ENCODE measurements around the gene LCORL.

LCORL gene

DNA sequence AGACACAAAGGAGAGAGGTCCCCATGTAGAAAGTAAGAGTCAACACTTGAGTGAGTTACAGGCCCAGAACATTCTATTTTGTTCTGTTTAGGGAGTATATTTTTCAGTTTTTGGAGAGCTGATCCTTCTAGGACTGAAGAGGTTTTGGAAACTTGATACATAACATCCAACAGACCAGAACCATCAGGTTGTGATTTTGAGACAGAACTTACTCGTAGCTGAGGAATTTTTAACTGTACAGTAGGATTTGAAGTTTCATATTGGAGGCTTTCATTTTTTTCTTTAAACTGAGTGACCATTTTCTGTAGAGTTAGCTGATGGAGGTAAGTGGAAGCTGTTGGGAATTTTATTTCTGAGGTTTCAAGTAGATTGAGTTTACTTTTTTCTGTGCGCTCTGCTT, 137.5 kb downstream of the LCORL start:
- no peak overlapping the region for H3K4me3 ChIP-seq (ENCODE audit: low read depth, low read length)
- TF ChIP-seq, protein P1, sequence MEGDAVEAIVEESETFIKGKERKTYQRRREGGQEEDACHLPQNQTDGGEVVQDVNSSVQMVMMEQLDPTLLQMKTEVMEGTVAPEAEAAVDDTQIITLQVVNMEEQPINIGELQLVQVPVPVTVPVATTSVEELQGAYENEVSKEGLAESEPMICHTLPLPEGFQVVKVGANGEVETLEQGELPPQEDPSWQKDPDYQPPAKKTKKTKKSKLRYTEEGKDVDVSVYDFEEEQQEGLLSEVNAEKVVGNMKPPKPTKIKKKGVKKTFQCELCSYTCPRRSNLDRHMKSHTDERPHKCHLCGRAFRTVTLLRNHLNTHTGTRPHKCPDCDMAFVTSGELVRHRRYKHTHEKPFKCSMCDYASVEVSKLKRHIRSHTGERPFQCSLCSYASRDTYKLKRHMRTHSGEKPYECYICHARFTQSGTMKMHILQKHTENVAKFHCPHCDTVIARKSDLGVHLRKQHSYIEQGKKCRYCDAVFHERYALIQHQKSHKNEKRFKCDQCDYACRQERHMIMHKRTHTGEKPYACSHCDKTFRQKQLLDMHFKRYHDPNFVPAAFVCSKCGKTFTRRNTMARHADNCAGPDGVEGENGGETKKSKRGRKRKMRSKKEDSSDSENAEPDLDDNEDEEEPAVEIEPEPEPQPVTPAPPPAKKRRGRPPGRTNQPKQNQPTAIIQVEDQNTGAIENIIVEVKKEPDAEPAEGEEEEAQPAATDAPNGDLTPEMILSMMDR (IDR thresholded peaks at IDR 0.05; ENCODE audit: low read depth, low read length) = no peak
- no peaks in the 10 kb centered on the region for H3K9me3 ChIP-seq (ENCODE audit: severe bottlenecking)
- H3K27ac ChIP-seq = no peak overlapping the region
- no peaks in the 10 kb centered on the region for H3K27me3 ChIP-seq (ENCODE audit: insufficient read depth, low read depth, severe bottlenecking)
- DNase-seq = no peak
- peaks cover 29% of the 10 kb centered on the region for H3K36me3 ChIP-seq

DNA sequence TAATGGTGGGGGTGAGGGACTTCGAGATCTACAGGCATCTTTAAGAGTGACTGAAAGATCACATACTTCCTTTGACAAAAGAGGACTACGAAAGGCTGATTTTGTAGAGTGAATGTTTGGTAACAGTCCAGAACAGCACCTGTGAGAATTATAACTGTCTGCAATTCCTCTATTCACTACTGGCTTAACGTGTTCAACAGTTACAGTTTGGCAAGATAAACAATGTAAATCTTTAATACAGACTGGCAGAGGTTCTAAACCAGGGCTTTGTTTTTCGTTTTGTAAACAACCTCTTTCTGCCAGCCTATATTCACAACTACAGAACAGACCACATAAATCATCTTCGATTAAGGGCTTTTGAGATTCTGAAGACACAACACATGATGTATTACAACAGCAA, 143.9 kb downstream of the LCORL start:
- TF ChIP-seq, protein P1 (IDR thresholded peaks at IDR 0.05; ENCODE audit: low read depth, low read length) = no peak
- DNase-seq = no peak
- no peak overlapping the region for H3K4me3 ChIP-seq (ENCODE audit: low read depth, low read length)

DNA sequence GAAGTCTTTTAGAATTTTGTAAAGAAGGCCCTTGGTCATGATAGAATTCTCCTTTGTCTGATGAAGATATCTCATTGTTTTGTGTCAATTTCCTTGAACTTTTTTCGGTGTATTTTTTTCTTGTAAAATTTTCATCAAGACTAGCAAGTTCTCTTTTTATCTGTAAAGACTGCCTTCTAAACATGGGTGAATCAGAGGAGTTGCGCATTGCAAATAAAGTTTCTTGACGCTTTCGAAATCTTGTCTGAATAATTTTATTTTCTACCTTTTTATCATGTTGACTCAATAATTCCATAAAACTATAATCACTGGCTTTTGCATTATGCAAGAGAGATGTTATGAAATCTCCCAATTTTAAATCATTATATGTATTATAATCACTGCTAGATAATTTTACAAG, 144.6 kb downstream of the LCORL start:
- H3K4me3 ChIP-seq (ENCODE audit: low read depth, low read length) = no peak overlapping the region
- TF ChIP-seq, protein P1 (IDR thresholded peaks at IDR 0.05; ENCODE audit: low read depth, low read length) = no peak
- H3K27me3 ChIP-seq (ENCODE audit: insufficient read depth, low read depth, severe bottlenecking) = no peaks in the 10 kb centered on the region
- H3K36me3 ChIP-seq = peaks cover 13% of the 10 kb centered on the region
- H3K9me3 ChIP-seq (ENCODE audit: severe bottlenecking) = no peaks in the 10 kb centered on the region
- DNase-seq = no peak
- no peak overlapping the region for H3K27ac ChIP-seq

More for the DNA sequence above, 143.9 kb downstream of the LCORL start:
- H3K9me3 ChIP-seq (ENCODE audit: severe bottlenecking) = no peaks in the 10 kb centered on the region
- H3K36me3 ChIP-seq = peaks cover 17% of the 10 kb centered on the region
- no peak overlapping the region for H3K27ac ChIP-seq
- no peaks in the 10 kb centered on the region for H3K27me3 ChIP-seq (ENCODE audit: insufficient read depth, low read depth, severe bottlenecking)

DNA sequence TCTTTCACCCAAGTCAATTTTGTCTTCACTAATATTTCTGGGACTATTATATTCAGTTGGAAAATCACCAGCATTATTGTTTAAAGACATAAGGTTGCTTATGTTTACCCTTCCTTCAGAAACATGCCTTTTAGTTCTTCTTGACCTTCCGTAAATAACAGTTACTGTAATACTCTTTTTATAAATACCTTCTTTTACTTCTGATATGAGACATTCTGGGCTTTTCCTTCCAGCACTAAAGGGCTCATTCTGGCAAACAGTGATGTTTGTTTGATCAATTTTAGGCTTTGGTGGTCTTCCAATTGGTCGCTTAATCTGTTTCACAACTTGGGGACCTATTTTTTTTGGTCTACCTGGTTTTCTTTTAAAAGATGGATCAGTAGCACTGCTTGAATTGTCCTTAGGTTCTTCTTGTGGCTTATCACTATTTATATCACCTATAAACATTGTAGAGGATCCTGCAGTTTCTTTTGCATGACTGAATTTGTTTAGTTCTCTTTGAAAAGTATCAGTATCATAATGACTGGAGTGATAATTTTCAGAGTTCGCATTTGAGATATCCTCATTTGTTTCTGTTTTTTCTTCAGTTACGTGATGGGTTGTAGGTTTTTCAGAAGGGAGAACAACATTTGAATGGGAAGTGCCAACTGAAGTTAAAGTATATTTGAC, 146.0 kb downstream of the LCORL start:
- Histone ChIP-seq H3K27me3 (ENCODE audit: insufficient read depth, low read depth, severe bottlenecking) (no peaks in the 10 kb centered on the region), H3K4me3 (ENCODE audit: low read depth, low read length) (no peak overlapping the region), H3K9me3 (ENCODE audit: severe bottlenecking) (no peaks in the 10 kb centered on the region), H3K36me3 (peaks cover 13% of the 10 kb centered on the region), H3K27ac (no peak overlapping the region)
- no peak for DNase-seq
- TF ChIP-seq, protein P1 (IDR thresholded peaks at IDR 0.05; ENCODE audit: low read depth, low read length) = no peak

DNA sequence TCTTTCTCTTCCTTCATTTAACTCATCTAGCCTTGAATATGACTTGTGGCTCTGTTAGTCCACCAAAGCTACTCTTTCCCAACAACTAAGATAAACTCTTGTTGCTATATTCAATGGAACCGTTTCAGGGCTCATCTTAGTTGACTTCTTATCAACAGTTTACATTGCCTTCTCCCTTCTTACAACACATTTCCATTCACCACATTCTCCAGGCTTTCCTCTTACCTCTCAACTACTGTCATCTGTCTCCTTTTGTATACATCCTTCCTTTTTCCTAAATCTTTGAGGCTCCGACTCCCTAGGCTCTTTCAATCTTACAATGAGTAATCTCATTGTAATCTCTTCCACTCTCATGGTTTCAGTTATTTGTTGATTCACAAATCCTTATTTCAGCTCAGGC, 152.2 kb downstream of the LCORL start:
- TF ChIP-seq, protein P1 (IDR thresholded peaks at IDR 0.05; ENCODE audit: low read depth, low read length) = no peak
- DNase-seq = no peak
- Histone ChIP-seq H3K9me3 (ENCODE audit: severe bottlenecking) (no peaks in the 10 kb centered on the region), H3K27ac (no peak overlapping the region), H3K4me3 (ENCODE audit: low read depth, low read length) (no peak overlapping the region), H3K27me3 (ENCODE audit: insufficient read depth, low read depth, severe bottlenecking) (no peaks in the 10 kb centered on the region), H3K36me3 (peaks cover 2% of the 10 kb centered on the region; the same call in 1 of the 2 replicates)

DNA sequence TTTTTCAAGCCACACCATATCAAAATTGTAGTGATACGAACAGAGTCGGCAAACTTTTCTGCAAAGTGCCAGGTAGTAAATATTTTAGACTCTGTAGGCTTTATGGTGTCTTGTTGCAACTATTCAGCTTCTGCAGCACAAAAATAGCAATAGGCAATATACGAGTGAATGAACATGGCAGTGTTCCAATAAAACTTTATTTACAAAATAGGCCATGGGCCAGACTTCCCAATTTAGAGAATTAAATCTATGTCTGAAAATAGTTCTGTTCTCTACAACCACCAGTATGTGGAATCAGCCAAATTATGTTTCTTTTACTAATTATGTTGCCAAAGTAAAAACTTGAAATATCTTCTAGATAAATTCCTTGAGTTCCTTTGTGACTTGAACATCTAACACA, 154.3 kb downstream of the LCORL start:
- H3K36me3 ChIP-seq = peaks cover 12% of the 10 kb centered on the region
- H3K27ac ChIP-seq = no peak overlapping the region
- no peak for DNase-seq
- peaks cover 2% of the 10 kb centered on the region for H3K9me3 ChIP-seq (ENCODE audit: severe bottlenecking)
- no peaks in the 10 kb centered on the region for H3K27me3 ChIP-seq (ENCODE audit: insufficient read depth, low read depth, severe bottlenecking)
- TF ChIP-seq, protein P1 (IDR thresholded peaks at IDR 0.05; ENCODE audit: low read depth, low read length) = no peak
- H3K4me3 ChIP-seq (ENCODE audit: low read depth, low read length) = no peak overlapping the region
